ENCODE measurements around the gene AURKAIP1. TPM values are rescaled to one million over a fixed set of nuclear protein-coding genes. Genes with fewer than 3 reads are reported as not detected.

The AURKAIP1 gene
- total RNA-seq, 1 experiment from 2014 or later, result 318 TPM

DNA sequence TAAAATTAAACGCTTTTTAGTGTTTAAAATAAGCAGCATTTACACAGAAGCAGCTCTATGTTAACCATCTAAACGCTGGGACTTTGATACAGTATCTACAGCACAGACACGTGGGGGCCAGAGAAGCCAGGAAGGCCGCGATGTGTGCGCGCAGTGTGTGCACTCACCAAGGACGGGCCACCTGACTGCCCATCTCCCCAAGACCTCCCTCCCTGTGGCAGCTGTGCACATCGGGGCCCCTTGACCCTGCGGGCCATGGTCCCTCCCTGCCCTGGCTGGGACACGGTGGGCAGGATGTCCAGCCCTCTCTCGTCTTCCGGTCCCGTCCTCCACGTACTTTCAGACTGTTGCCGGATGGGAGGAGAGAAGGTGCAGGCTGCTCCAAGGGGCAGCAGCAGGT is 39.7 kb downstream of the AURKAIP1 start:
- no peak for DNase-seq (ENCODE audit: low read depth)

DNA sequence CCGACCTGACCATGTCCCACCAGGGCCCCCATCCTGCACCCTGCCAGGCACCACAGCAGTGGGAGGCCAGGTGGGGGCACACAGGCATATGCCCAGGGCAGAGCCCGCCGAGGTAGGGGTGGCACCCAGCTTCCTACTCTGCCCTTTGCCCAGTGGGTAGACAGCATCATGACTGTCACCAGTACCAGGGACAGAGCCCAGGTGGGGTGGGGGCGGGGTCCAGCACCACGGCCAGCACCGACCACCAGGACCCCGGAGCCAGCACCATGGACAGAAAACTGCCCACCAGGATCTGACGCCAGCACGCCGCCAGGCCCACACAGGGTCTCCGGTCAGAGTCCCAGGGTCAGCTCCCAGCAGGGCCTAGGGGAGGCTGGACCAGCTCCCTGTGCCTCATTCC is 40.2 kb downstream of the AURKAIP1 start:
- no peak for DNase-seq (ENCODE audit: low read depth)

DNA sequence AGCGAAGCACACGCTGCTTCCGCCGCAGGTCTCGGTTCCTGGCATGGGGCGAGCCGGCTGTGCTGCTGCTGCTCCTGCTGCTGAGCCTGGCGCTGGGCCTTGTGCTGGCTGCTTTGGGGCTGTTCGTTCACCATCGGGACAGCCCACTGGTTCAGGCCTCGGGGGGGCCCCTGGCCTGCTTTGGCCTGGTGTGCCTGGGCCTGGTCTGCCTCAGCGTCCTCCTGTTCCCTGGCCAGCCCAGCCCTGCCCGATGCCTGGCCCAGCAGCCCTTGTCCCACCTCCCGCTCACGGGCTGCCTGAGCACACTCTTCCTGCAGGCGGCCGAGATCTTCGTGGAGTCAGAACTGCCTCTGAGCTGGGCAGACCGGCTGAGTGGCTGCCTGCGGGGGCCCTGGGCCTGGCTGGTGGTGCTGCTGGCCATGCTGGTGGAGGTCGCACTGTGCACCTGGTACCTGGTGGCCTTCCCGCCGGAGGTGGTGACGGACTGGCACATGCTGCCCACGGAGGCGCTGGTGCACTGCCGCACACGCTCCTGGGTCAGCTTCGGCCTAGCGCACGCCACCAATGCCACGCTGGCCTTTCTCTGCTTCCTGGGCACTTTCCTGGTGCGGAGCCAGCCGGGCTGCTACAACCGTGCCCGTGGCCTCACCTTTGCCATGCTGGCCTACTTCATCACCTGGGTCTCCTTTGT is 41.3 kb downstream of the AURKAIP1 start:
- no peak for DNase-seq (ENCODE audit: low read depth)

DNA sequence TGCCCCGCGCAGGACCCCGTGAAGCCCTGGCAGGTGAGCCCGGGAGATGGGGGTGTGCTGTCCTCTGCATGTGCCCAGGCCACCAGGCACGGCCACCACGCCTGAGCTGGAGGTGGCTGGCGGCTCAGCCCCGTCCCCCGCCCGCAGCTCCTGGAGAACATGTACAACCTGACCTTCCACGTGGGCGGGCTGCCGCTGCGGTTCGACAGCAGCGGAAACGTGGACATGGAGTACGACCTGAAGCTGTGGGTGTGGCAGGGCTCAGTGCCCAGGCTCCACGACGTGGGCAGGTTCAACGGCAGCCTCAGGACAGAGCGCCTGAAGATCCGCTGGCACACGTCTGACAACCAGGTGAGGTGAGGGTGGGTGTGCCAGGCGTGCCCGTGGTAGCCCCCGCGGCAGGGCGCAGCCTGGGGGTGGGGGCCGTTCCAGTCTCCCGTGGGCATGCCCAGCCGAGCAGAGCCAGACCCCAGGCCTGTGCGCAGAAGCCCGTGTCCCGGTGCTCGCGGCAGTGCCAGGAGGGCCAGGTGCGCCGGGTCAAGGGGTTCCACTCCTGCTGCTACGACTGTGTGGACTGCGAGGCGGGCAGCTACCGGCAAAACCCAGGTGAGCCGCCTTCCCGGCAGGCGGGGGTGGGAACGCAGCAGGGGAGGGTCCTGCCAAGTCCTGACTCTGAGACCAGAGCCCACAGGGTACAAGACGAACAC is 42.1 kb downstream of the AURKAIP1 start:
- DNase-seq (ENCODE audit: low read depth), result no peak

DNA sequence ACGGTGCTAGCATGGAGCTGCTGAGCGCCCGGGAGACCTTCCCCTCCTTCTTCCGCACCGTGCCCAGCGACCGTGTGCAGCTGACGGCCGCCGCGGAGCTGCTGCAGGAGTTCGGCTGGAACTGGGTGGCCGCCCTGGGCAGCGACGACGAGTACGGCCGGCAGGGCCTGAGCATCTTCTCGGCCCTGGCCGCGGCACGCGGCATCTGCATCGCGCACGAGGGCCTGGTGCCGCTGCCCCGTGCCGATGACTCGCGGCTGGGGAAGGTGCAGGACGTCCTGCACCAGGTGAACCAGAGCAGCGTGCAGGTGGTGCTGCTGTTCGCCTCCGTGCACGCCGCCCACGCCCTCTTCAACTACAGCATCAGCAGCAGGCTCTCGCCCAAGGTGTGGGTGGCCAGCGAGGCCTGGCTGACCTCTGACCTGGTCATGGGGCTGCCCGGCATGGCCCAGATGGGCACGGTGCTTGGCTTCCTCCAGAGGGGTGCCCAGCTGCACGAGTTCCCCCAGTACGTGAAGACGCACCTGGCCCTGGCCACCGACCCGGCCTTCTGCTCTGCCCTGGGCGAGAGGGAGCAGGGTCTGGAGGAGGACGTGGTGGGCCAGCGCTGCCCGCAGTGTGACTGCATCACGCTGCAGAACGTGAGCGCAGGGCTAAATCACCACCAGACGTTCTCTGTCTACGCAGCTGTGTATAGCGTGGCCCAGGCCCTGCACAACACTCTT is 42.8 kb downstream of the AURKAIP1 start:
- DNase-seq (ENCODE audit: low read depth), result no peak

DNA sequence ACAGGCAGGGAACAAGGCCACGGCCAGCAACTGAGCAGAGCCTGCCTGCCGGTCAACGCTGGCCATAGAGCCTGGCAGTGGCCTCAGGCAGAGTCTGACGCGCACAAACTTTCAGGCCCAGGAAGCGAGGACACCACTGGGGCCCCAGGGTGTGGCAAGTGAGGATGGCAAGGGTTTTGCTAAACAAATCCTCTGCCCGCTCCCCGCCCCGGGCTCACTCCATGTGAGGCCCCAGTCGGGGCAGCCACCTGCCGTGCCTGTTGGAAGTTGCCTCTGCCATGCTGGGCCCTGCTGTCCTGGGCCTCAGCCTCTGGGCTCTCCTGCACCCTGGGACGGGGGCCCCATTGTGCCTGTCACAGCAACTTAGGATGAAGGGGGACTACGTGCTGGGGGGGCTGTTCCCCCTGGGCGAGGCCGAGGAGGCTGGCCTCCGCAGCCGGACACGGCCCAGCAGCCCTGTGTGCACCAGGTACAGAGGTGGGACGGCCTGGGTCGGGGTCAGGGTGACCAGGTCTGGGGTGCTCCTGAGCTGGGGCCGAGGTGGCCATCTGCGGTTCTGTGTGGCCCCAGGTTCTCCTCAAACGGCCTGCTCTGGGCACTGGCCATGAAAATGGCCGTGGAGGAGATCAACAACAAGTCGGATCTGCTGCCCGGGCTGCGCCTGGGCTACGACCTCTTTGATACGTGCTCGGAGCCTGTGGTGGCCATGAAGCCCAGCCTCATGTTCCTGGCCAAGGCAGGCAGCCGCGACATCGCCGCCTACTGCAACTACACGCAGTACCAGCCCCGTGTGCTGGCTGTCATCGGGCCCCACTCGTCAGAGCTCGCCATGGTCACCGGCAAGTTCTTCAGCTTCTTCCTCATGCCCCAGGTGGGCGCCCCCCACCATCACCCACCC is 43.7 kb downstream of the AURKAIP1 start, which contains the start of gene TAS1R3:
TAS1R3 (plus strand) TSS at position 213 of the 898 bp plus-strand sequence; CDS start at position 279, 66 bp downstream.
- no peak for DNase-seq (ENCODE audit: low read depth)

DNA sequence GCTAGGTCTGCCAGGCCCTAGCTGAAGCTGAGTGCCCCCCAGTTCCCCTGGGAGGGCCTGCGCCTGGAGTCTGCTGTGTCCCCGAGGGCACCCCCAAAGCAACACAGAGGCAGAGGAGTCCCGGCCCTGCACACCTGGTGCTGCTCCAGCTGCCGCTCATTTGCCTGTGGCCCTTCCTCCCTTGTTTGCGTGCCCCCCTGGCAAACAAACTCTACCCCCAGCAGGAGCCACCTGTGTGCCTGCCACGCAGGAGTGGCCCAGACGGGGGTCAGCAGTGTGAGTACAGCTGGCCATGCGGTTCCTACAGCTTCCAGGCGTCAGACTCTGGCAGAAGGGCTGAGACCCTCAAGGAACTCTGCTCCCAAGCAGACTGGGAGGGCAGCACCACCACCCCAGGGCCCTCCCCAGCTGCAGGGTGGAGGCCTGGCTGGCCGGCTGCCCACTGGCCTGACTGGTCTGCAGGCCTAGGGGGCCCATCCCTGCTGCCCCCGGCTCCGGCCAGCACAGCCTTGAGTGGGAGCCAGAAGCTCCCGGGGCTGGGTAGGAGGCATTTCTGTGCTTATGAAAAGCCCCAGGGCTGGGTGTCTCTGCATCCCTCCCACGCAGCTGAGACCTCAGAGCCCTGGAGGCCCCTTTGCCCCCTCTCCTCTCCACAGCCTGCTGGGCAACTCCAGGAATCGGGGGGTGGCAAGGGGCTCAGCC is 44.5 kb downstream of the AURKAIP1 start:
- no peak for DNase-seq (ENCODE audit: low read depth)

DNA sequence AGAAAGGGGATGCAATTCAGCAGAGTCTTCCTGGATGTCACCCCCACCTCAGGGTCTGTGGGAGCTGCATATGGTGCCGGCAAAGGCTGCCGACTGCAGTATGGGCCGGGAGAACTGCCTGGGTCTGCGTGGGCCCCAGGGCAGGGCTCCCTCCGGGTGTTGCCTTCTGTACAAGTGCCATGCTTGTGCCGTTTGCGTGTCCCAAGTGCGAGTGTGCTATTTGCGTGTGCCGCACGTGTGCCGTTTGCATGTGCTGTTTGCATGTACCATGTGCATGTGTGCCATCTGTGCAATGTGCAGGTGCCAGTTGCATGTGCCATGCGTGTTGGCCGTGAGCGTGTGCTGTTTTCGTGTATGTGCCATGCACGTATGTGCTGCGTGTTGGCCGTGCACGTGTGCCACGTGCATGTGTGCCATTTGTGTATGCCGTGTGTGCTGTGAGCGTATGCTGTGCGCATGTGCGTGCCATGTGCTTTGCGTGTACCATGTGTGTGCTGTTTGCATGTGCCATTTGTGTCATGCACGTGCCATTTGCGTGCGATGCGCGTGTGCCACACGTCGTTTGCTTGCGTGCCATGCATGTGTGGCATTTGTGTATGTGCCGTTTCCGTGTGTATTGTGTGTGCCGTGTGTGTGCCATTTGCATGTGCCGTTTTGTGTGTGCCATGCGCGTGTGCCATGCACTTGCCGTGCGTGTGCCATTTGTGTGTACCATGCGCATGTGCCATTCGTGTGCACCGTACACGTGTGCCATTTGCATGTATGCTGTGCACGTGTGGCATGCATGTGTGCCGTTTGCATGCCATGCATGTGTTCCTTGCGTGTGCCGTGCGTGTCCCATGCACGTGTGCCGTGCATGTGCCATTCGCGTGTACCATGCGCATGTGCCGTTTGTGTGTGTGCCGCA is 45.5 kb downstream of the AURKAIP1 start:
- DNase-seq (ENCODE audit: low read depth), result no peak

DNA sequence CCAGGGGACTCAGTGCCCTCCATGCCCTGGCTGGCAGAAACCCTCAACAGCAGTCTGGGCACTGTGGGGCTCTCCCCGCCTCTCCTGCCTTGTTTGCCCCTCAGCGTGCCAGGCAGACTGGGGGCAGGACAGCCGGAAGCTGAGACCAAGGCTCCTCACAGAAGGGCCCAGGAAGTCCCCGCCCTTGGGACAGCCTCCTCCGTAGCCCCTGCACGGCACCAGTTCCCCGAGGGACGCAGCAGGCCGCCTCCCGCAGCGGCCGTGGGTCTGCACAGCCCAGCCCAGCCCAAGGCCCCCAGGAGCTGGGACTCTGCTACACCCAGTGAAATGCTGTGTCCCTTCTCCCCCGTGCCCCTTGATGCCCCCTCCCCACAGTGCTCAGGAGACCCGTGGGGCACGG is 46.8 kb downstream of the AURKAIP1 start:
- DNase-seq (ENCODE audit: low read depth), result no peak

DNA sequence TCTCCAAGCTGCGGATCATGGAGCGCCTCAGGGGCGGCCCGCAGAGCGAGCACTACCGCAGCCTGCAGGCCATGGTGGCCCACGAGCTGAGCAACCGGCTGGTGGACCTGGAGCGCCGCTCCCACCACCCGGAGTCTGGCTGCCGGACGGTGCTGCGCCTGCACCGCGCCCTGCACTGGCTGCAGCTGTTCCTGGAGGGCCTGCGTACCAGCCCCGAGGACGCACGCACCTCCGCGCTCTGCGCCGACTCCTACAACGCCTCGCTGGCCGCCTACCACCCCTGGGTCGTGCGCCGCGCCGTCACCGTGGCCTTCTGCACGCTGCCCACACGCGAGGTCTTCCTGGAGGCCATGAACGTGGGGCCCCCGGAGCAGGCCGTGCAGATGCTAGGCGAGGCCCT is 47.7 kb downstream of the AURKAIP1 start:
- no peak for DNase-seq (ENCODE audit: low read depth)

DNA sequence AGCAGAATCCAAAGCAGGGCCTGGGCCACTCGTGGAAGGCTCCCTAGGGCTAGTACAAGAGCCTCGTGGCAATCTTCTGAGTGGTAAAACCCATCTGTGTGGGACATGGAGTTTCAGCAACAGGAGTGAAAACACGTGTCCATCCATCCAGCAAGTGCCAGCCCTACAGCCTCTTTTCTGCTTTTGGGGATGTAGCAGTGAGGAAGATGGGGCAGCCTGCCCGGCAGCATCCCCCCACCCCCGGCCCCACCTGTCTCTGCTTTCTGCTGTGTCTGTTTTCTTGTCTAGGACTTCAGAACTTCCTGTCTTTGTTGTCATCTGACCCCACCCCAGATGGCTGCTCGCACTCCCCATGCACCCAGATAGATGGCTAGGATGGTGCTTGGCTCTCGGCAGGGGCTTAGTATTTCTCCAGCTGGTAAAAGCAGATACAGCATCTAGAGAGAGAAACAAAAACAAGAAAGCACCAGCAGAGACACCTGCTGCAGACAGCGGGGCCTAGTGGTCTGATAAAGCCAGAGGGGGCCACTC is 48.9 kb downstream of the AURKAIP1 start:
- DNase-seq (ENCODE audit: low read depth), result no peak

DNA sequence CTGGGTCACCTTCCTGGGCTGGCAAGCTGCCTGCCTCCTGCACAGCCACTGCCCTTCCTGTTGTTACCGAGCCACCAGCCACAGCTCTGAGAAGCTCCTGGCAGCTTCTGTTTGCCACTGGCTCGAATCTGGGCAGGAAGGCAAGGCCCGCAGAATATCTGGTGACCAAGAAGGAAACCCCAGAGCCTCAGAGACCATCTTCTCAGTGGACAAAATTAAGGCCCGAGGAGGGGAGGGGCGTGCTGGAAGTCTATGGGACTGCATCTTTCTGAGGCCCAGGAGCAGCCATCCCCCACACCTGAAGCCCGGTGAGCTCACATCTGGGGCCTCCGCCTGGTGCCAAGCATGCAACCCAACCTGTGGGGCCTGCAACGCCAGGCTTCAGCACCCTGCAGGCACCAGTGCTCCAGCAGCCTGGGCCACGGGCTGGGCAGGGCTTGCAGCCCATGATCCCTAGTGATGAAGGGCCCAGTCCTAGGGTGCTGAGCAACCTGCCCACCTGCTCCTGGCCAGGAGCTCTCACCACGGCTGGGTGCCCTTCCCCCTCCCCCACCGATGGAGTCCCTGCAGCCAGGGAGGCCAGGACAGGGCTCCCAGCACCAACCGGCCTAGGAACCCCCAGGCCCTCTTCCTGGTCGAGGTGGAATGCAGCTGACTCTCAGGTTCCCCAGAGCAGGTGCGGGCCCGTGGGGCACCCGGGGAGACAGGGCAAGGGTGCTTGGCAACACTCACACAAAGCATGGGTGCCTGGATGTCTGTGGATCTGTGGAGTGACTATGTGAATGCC is 49.5 kb downstream of the AURKAIP1 start:
- no peak for DNase-seq (ENCODE audit: low read depth)

DNA sequence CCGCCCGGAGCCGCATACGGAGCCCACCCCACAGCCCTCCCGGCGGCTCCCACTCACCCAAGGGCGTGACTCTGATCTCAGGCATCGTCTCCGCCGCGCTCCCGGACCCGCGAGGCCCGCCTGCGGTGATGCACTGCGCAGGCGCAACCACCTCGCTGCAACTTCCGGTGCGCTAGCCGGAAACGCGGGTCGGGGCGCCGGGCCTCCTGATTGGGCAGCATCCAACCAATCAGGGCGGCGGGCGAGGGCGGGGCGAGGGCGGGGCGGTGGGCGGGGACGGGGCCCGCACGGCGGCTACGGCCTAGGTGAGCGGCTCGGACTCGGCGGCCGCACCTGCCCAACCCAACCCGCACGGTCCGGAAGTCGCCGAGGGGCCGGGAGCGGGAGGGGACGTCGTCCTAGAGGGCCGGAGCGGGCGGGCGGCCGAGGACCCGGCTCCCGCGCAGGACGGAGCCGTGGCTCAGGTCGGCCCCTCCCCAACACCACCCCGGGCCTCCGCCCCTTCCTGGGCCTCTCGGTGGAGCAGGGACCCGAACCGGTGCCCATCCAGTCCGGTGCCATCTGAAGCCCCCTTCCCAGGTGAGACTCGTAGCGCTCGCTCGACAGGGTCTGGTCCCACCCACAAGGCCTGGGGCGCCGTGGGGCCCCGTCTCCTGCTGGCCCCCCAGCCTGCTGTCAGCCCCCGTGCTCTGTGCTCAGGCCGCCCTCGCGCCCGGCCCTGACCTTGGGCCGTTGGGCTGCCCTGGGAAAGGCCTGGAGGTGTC is 50.3 kb downstream of the AURKAIP1 start, which contains the start of the genes CPTP and INTS11:
CPTP (plus strand) TSS at position 279 of the 764 bp plus-strand sequence. CDS start 2,109 bp downstream, outside the sequence.
INTS11 (minus strand) TSS at position 137 of the 764 bp plus-strand sequence; CDS start at position 85, 52 bp downstream.
- peak; percentile 65 for DNase-seq (ENCODE audit: low read depth)

DNA sequence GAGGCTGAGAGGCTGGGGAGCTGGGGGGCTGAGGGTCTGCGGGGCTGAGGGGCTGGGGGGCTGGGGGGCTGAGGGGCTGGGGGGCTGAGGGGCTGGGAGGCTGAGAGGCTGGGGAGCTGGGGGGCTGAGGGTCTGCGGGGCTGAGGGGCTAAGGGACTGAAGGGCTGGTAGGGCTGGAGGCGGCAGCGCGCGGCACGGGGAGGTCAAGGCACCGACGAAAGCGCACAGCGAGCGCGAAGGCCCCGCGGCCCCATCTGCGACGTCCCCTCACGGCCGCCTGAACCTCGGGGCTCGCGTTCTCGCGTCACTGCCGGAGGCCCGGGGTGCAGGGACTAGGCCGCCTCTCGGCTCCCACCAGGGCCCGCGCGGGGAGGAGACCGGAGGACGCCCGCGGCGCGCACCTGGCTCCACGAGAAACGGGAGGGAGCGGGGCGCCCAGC is 50.9 kb downstream of the AURKAIP1 start:
- DNase-seq (ENCODE audit: low read depth), result no peak
